Thoracic aorta (tissue), 2 donors: ENCODE measurements around the gene PFKFB1. TPM values are rescaled to one million over a fixed set of nuclear protein-coding genes. Genes with fewer than 3 reads are reported as not detected.

Experiments used
- ATAC-seq: fragments of 150-250 bp; one replicate; pipeline ENCODE4 v1.8.0; 2017; ENCODE audit warnings: low read depth; ENCODE audit not compliant: insufficient number of reproducible peaks, low FRiP score
- DNase-seq: peaks from one replicate; pipeline ENCODE4 v3.0.0-alpha.2; 2020; ENCODE audit warnings: low spot score
- H3K27ac ChIP-seq, 2 donors: fragments of 200-600 bp; sonication (generic); 1 replicate in 1 of 2; 2 replicates in 1 of 2; pipeline ENCODE4 v1.5.1; 2016; ENCODE audit warnings: mild to moderate bottlenecking in 2 of 2, moderate library complexity in 2 of 2
- H3K27me3 ChIP-seq: fragments of 200-600 bp; sonication (generic); replicated peaks from 2 replicates; pipeline ENCODE4 v1.6.0; 2016; ENCODE audit warnings: mild to moderate bottlenecking; ENCODE audit not compliant: insufficient read depth
- H3K36me3 ChIP-seq: fragments of 200-600 bp; sonication (generic); one replicate; pipeline ENCODE4 v1.5.1; 2016
- H3K4me1 ChIP-seq, 2 donors: fragments of 200-600 bp; sonication (generic); 1 replicate in 1 of 2; 2 replicates in 1 of 2; pipeline versions ENCODE4 v1.5.1 to v1.6.0; 2016; ENCODE audit warnings: low read depth in 2 of 2, mild to moderate bottlenecking in 1 of 2; ENCODE audit not compliant: control insufficient read depth in 1 of 2
- H3K4me3 ChIP-seq: fragments of 200-600 bp; sonication (generic); 2 replicates; pipeline ENCODE4 v1.5.1; 2016; ENCODE audit warnings: mild to moderate bottlenecking
- H3K9me3 ChIP-seq: fragments of 200-600 bp; sonication (generic); 2 replicates; pipeline ENCODE4 v1.5.1; 2016
- CTCF ChIP-seq: fragments of 200-600 bp; sonication (generic); IDR thresholded peaks from one replicate; pipeline ENCODE4 v1.5.1; 2019; ENCODE audit warnings: antibody characterized with exemption
- total RNA-seq, 2 donors: library from RNA; depleted of rRNA; stranded (reverse); fragments of >200 nt; gene quantifications; one replicate each; pipeline versions ENCODE4 v1.1.0 to v1.2.3, GENCODE V29; 2016

Gene PFKFB1
- total RNA-seq, 2 donors from 2014 or later = not detected

GRCh38 chrX:54944816-54945215 lies 49.2 kb downstream of the PFKFB1 start:
- Histone ChIP-seq H3K9me3 (no peaks in the 10 kb centered on the region), H3K36me3 (no peaks in the 10 kb centered on the region), H3K27me3 (no peaks in the 10 kb centered on the region), H3K27ac (no peak overlapping the region), H3K4me3 (no peak overlapping the region), H3K4me1 (no peaks in the 10 kb centered on the region)
- no peak for ATAC-seq
- DNase-seq = no peak
- no peak for TF ChIP-seq CTCF

- no peaks in the 10 kb centered on the region for H3K4me1 ChIP-seq
- ATAC-seq (no peak), DNase-seq (no peak)
- no peaks in the 10 kb centered on the region for H3K9me3 ChIP-seq
- H3K27me3 ChIP-seq = no peaks in the 10 kb centered on the region
- TF ChIP-seq CTCF = no peak
- H3K36me3 ChIP-seq = no peaks in the 10 kb centered on the region
- H3K4me3 ChIP-seq = no peak overlapping the region
- no peak overlapping the region for H3K27ac ChIP-seq
Measured at GRCh38 chrX:54937416-54937815, 56.6 kb downstream of the PFKFB1 start.

GRCh38 chrX:54935306-54935705 lies 58.7 kb downstream of the PFKFB1 start:
- no peaks in the 10 kb centered on the region for H3K9me3 ChIP-seq
- ATAC-seq = no peak
- no peak for TF ChIP-seq CTCF
- no peak overlapping the region for H3K4me3 ChIP-seq
- H3K27ac ChIP-seq = no peak overlapping the region
- H3K27me3 ChIP-seq = no peaks in the 10 kb centered on the region
- H3K36me3 ChIP-seq = no peaks in the 10 kb centered on the region
- H3K4me1 ChIP-seq = no peaks in the 10 kb centered on the region
- no peak for DNase-seq

GRCh38 chrX:54934890-54935289 lies 59.1 kb downstream of the PFKFB1 start:
- TF ChIP-seq CTCF = no peak
- no peaks in the 10 kb centered on the region for H3K27me3 ChIP-seq
- ATAC-seq = no peak
- no peak for DNase-seq
- H3K4me3 ChIP-seq = no peak overlapping the region
- no peaks in the 10 kb centered on the region for H3K9me3 ChIP-seq
- no peak overlapping the region for H3K27ac ChIP-seq
- no peaks in the 10 kb centered on the region for H3K4me1 ChIP-seq
- H3K36me3 ChIP-seq = peaks cover 2% of the 10 kb centered on the region

GRCh38 chrX:54934058-54934457 lies 59.9 kb downstream of the PFKFB1 start:
- Histone ChIP-seq H3K4me1 (no peaks in the 10 kb centered on the region), H3K27ac (no peak overlapping the region), H3K4me3 (no peak overlapping the region), H3K36me3 (peaks cover 5% of the 10 kb centered on the region), H3K9me3 (no peaks in the 10 kb centered on the region), H3K27me3 (no peaks in the 10 kb centered on the region)
- no peak for ATAC-seq
- no peak for TF ChIP-seq CTCF
- DNase-seq = no peak
